ENCODE results near the gene GPR173.

DNA sequence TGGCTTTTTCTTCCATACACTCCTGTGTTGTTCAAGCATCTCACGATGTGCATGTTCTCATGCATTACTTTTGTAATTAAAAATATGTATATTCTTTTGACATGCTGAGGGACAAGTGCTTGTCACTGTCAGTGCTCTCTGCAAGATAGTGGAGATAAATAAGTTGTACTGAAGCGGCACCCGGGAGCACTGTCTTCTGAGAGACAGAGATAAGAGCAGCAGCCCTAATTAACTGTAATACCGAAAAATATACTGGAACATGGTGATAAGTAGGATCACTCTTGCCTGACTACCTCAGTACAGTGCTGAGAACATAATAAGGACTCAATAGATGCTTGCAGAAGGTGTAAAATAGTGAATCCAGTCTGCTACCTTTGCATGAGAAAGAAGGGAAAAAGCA, 9.4 kb upstream of the GPR173 start:
- TF ChIP-seq, protein P1, sequence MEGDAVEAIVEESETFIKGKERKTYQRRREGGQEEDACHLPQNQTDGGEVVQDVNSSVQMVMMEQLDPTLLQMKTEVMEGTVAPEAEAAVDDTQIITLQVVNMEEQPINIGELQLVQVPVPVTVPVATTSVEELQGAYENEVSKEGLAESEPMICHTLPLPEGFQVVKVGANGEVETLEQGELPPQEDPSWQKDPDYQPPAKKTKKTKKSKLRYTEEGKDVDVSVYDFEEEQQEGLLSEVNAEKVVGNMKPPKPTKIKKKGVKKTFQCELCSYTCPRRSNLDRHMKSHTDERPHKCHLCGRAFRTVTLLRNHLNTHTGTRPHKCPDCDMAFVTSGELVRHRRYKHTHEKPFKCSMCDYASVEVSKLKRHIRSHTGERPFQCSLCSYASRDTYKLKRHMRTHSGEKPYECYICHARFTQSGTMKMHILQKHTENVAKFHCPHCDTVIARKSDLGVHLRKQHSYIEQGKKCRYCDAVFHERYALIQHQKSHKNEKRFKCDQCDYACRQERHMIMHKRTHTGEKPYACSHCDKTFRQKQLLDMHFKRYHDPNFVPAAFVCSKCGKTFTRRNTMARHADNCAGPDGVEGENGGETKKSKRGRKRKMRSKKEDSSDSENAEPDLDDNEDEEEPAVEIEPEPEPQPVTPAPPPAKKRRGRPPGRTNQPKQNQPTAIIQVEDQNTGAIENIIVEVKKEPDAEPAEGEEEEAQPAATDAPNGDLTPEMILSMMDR (IDR thresholded peaks at IDR 0.05; ENCODE audit: insufficient read depth, low read length, poor library complexity, severe bottlenecking), result no peak
- no peak for TF ChIP-seq EZH2phosphoT487 (conservative IDR thresholded peaks at IDR 0.05; ENCODE audit: low read length)

All from SU-DHL-6 (cell line).